CD4-positive, alpha-beta memory T cell (primary cell): ENCODE results near the gene MAP3K3. TPM values are rescaled to one million over a fixed set of nuclear protein-coding genes. Genes with fewer than 3 reads are reported as not detected.

ENCODE experiments used
- CTCF ChIA-PET: fragments of 350-600 bp; sonication (Branson Sonifier 250); formaldehyde crosslinking; loops from one replicate; lab custom pipeline; 2021; ENCODE audit warnings: inconsistent platforms; ENCODE audit not compliant: partially characterized antibody; lab: Charles Lee
- POLR2A ChIA-PET: fragments of 350-600 bp; sonication (Branson Sonifier 250); formaldehyde crosslinking; loops from one replicate; lab custom pipeline; 2021; ENCODE audit not compliant: partially characterized antibody; lab: Charles Lee
- DNase-seq, 5 donors: peaks; one replicate each; pipeline versions ENCODE4 v3.0.0 to v3.0.0-alpha.2; 2020 to 2022; ENCODE audit warnings: mixed read lengths in 1 of 5
- H3K27ac ChIP-seq: one replicate; pipeline ENCODE4 v1.7.0; 2013; ENCODE audit warnings: low read depth, low read length
- H3K27me3 ChIP-seq: 2 replicates; pipeline ENCODE4 v1.7.0; 2013; ENCODE audit warnings: mild to moderate bottlenecking, low read length, moderate library complexity; ENCODE audit not compliant: insufficient read depth
- H3K36me3 ChIP-seq: 2 replicates; pipeline ENCODE4 v1.7.0; 2013; ENCODE audit warnings: mild to moderate bottlenecking, low read length, moderate library complexity; ENCODE audit not compliant: insufficient read depth
- H3K4me1 ChIP-seq: 2 replicates; pipeline ENCODE4 v1.7.0; 2013; ENCODE audit warnings: mild to moderate bottlenecking, low read length, moderate library complexity; ENCODE audit not compliant: insufficient read depth
- H3K4me3 ChIP-seq, 2 donors: one replicate each; pipeline ENCODE4 v1.7.0; 2013; ENCODE audit warnings: low read length in 2 of 2, mild to moderate bottlenecking in 1 of 2
- H3K9me3 ChIP-seq, 2 donors: one replicate each; pipeline ENCODE4 v1.7.0; 2013; ENCODE audit warnings: low read length in 2 of 2, control low read depth in 1 of 2; ENCODE audit not compliant: control insufficient read depth in 1 of 2
- H3K27ac Mint-ChIP-seq, 7 donors: one replicate each; pipeline ENCODE4 v1.8.0; 2020 to 2021; ENCODE audit warnings: mixed read lengths in 7 of 7, mild to moderate bottlenecking in 6 of 7, inconsistent platforms in 3 of 7, moderate library complexity in 3 of 7
- H3K27me3 Mint-ChIP-seq, 2 donors: one replicate each; pipeline ENCODE4 v1.8.0; 2020 to 2021; ENCODE audit warnings: mixed read lengths in 2 of 2
- H3K36me3 Mint-ChIP-seq, 2 donors: one replicate each; pipeline ENCODE4 v1.8.0; 2020 to 2021; ENCODE audit warnings: mixed read lengths in 2 of 2, inconsistent platforms in 1 of 2, mild to moderate bottlenecking in 1 of 2
- H3K4me1 Mint-ChIP-seq, 4 donors: one replicate each; pipeline ENCODE4 v1.8.0; 2020 to 2021; ENCODE audit warnings: mixed read lengths in 4 of 4, mild to moderate bottlenecking in 1 of 4
- H3K4me3 Mint-ChIP-seq, 8 donors: one replicate each; pipeline ENCODE4 v1.8.0; 2020 to 2021; ENCODE audit warnings: mixed read lengths in 8 of 8, mild to moderate bottlenecking in 7 of 8, moderate library complexity in 6 of 8, inconsistent platforms in 3 of 8
- H3K9me3 Mint-ChIP-seq, 8 donors: one replicate each; pipeline ENCODE4 v1.8.0; 2020 to 2021; ENCODE audit warnings: mixed read lengths in 8 of 8, mild to moderate bottlenecking in 5 of 8, inconsistent platforms in 3 of 8, moderate library complexity in 1 of 8
- intact Hi-C: fragments of 100-400 bp; cut with micrococcal nuclease; formaldehyde crosslinking; loops from one replicate; pipeline ENCODE4 v1.15.1; 2023
- polyA plus RNA-seq, 2 donors: library from polyadenylated mRNA; unstranded; fragments of 300-500 nt; fragmentation: Illumina TruSeq; gene quantifications; one replicate each; pipeline ENCODE4 v1.2.3, GENCODE V29; 2021
- total RNA-seq, 2 experiments: library from RNA; stranded (reverse); gene quantifications; one replicate each; pipeline ENCODE4 v1.2.3, GENCODE V29; 2021

The MAP3K3 gene
- total and polyA plus RNA-seq, 4 experiments from 2014 or later, result 29.5 to 98.8 (median 74.7) TPM

- DNase-seq, result no peak
- Mint-ChIP-seq H3K36me3 (peaks cover 38 to 59% of the 10 kb centered on the region in 2 donors), H3K27me3 (no peaks in the 10 kb centered on the region), H3K27ac (peak overlapping the region in 2 of 7 donors; percentile 10 to 42), H3K4me3 (no peak overlapping the region), H3K9me3 (no peaks in the 10 kb centered on the region), H3K4me1 (peaks cover 12 to 23% (median 16%) of the 10 kb centered on the region in 4 donors)
- Histone ChIP-seq H3K36me3 (peaks cover 26% of the 10 kb centered on the region), H3K9me3 (no peaks in the 10 kb centered on the region), H3K27me3 (no peaks in the 10 kb centered on the region), H3K4me3 (no peak overlapping the region), H3K27ac (no peak overlapping the region), H3K4me1 (peaks cover 8% of the 10 kb centered on the region)
- CTCF ChIA-PET, result no interaction called here
- intact Hi-C loops, result no loop called here
- POLR2A ChIA-PET, result interaction anchor here (1.2 to 2.4 kb wide), 3 partner anchors 13 to 49 kb away, joined by 3 to 6 read pairs (median 3); partner anchors contain the start of gene MAP3K3
These were observed 24.2 kb downstream of the MAP3K3 start for GRCh38 chr17:63646488-63646806.

- Histone ChIP-seq H3K4me3 (no peak overlapping the region), H3K36me3 (peaks cover 26% of the 10 kb centered on the region), H3K4me1 (peaks cover 8% of the 10 kb centered on the region), H3K27ac (no peak overlapping the region), H3K27me3 (no peaks in the 10 kb centered on the region), H3K9me3 (no peaks in the 10 kb centered on the region)
- Mint-ChIP-seq H3K27me3 (no peaks in the 10 kb centered on the region), H3K36me3 (peaks cover 37 to 58% of the 10 kb centered on the region in 2 donors), H3K27ac (peak overlapping the region in 2 of 7 donors; percentile 8 to 46), H3K9me3 (no peaks in the 10 kb centered on the region), H3K4me3 (no peak overlapping the region), H3K4me1 (peaks cover 12 to 23% (median 16%) of the 10 kb centered on the region in 4 donors)
- ChIA-PET POLR2A (interaction anchor here (1.2 to 2.4 kb wide), 2 partner anchors 13 to 48 kb away, joined by 3 to 6 read pairs; no protein-coding TSS in a partner anchor), CTCF (no interaction called here)
- intact Hi-C loops, result no loop called here
- no peak for DNase-seq
These were observed 25.0 kb downstream of the MAP3K3 start for GRCh38 chr17:63647065-63647725.

GRCh38 chr17:63647936-63648335 lies 25.7 kb downstream of the MAP3K3 start:
- intact Hi-C loops, result no loop called here
- peaks cover 8% of the 10 kb centered on the region for H3K4me1 ChIP-seq
- Mint-ChIP-seq H3K4me1 (peaks cover 12 to 23% (median 16%) of the 10 kb centered on the region in 4 donors), H3K27me3 (no peaks in the 10 kb centered on the region), H3K4me3 (no peak overlapping the region), H3K9me3 (no peaks in the 10 kb centered on the region), H3K27ac (peak overlapping the region in 2 of 7 donors; percentile 17 to 72), H3K36me3 (peaks cover 43 to 63% of the 10 kb centered on the region in 2 donors)
- CTCF ChIA-PET, result interaction anchor here (1.6 kb wide), 1 partner anchor 64 kb away, joined by 4 read pairs; no protein-coding TSS in a partner anchor
- POLR2A ChIA-PET, result interaction anchor here (2.4 kb wide), 1 partner anchor 47 kb away, joined by 6 read pairs; no protein-coding TSS in a partner anchor
- no peak overlapping the region for H3K4me3 ChIP-seq
- no peak overlapping the region for H3K27ac ChIP-seq
- H3K27me3 ChIP-seq, result no peaks in the 10 kb centered on the region
- H3K9me3 ChIP-seq, result no peaks in the 10 kb centered on the region
- peaks cover 32% of the 10 kb centered on the region for H3K36me3 ChIP-seq
- DNase-seq, result no peak

DNA sequence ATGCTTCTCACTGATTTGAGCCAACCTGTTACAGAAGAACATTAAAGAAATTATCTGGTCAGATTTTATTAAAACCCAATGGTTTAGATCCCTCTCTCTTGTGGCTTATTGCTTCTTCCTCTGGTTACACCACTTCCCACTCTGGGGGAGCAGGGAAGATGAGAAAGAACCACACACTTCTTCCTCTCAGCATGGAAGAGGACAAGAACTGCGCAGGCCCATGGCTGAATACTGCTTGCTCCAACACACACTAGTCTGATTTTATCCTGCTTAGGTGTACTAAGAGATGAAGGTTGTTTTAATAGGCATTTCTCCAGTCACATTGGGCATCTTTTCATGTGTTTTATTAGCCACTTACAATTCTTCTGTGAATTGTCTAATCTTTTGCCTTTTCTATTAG lies 27.6 kb downstream of the MAP3K3 start:
- Histone ChIP-seq H3K36me3 (peaks cover 36% of the 10 kb centered on the region), H3K27ac (no peak overlapping the region), H3K4me1 (peaks cover 8% of the 10 kb centered on the region), H3K9me3 (no peaks in the 10 kb centered on the region), H3K27me3 (no peaks in the 10 kb centered on the region), H3K4me3 (no peak overlapping the region)
- ChIA-PET POLR2A (no interaction called here), CTCF (interaction anchor here (0.6 kb wide), 1 partner anchor 134 kb away, joined by 3 read pairs; no protein-coding TSS in a partner anchor)
- Mint-ChIP-seq H3K4me3 (peak overlapping the region in 1 of 8 donors; percentile 20), H3K4me1 (peaks cover 12 to 23% (median 16%) of the 10 kb centered on the region in 4 donors), H3K36me3 (peaks cover 54 to 69% of the 10 kb centered on the region in 2 donors), H3K27ac (peak overlapping the region in 2 of 7 donors; percentile 44 to 70), H3K27me3 (no peaks in the 10 kb centered on the region), H3K9me3 (no peaks in the 10 kb centered on the region)
- no peak for DNase-seq
- intact Hi-C loops, result no loop called here

DNA sequence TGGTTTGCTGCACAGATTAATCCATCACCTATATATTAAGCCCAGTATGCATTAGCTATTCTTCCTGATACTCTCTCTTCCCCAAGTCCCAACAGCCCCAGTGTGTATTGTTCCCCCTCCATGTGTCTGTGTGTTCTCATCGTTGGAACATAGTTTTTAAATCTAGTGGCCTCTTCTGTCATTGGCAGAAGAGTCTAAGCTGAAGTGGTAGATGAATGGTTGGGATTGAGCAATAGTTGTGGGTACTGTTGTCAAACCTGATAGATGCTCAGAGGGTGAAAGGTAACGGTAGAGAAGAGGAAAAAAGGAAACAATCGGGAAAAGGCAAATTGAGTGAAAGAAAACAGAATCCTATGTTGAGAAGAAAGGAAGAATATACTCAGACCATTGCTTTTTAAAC lies 29.9 kb downstream of the MAP3K3 start:
- H3K4me3 Mint-ChIP-seq, result no peak overlapping the region
- no peaks in the 10 kb centered on the region for H3K27me3 Mint-ChIP-seq
- peaks cover 43 to 56% of the 10 kb centered on the region in 2 donors for H3K36me3 Mint-ChIP-seq

DNA sequence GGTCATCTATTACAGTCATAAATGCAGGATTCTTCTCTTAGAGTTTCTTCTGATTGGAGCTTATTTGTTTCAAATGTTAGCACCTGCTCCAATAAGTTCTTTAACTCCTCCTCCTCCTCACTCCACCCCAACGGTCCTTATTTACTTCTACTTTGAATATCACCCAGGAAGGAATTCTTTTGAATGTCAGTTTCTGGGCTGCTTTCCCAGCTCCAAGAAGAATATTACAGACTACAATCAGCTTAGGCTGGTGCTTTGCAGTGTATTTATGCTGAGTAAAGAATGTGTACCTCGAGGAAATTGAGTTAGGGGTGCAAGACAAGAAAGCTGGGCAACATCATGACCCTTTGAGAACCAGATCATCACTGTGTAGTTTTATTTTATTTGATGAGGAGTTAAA lies 30.8 kb downstream of the MAP3K3 start:
- DNase-seq, result no peak
- ChIA-PET CTCF (interaction anchor here (0.7 to 0.9 kb wide), 2 partner anchors 13 to 197 kb away, joined by 3 read pairs; no protein-coding TSS in a partner anchor), POLR2A (no interaction called here)
- Mint-ChIP-seq H3K9me3 (no peaks in the 10 kb centered on the region), H3K27me3 (no peaks in the 10 kb centered on the region), H3K27ac (peak overlapping the region in 3 of 7 donors; percentile 8 to 64 (median 39)), H3K4me1 (peaks cover 7 to 31% (median 15%) of the 10 kb centered on the region in 4 donors), H3K4me3 (no peak overlapping the region), H3K36me3 (peaks cover 45 to 57% of the 10 kb centered on the region in 2 donors)
- H3K4me3 ChIP-seq, result no peak overlapping the region
- peaks cover 8% of the 10 kb centered on the region for H3K4me1 ChIP-seq
- peaks cover 22% of the 10 kb centered on the region for H3K36me3 ChIP-seq
- no peaks in the 10 kb centered on the region for H3K27me3 ChIP-seq
- no peak overlapping the region for H3K27ac ChIP-seq
- H3K9me3 ChIP-seq, result no peaks in the 10 kb centered on the region
- intact Hi-C loops, result no loop called here

More for the DNA sequence above, 29.9 kb downstream of the MAP3K3 start:
- intact Hi-C loops, result no loop called here
- Histone ChIP-seq H3K27ac (no peak overlapping the region), H3K27me3 (no peaks in the 10 kb centered on the region), H3K4me1 (peaks cover 8% of the 10 kb centered on the region), H3K9me3 (no peaks in the 10 kb centered on the region), H3K36me3 (peaks cover 28% of the 10 kb centered on the region), H3K4me3 (no peak overlapping the region)
- CTCF ChIA-PET, result no interaction called here
- Mint-ChIP-seq H3K27ac (peak overlapping the region in 3 of 7 donors; percentile 6 to 10 (median 10)), H3K4me1 (peaks cover 11 to 29% (median 16%) of the 10 kb centered on the region in 4 donors), H3K9me3 (no peaks in the 10 kb centered on the region)
- POLR2A ChIA-PET, result no interaction called here
- DNase-seq, result no peak

GRCh38 chr17:63657786-63658185 lies 35.6 kb downstream of the MAP3K3 start:
- H3K36me3 Mint-ChIP-seq, result peaks cover 43 to 62% of the 10 kb centered on the region in 2 donors
- H3K27ac Mint-ChIP-seq, result peak overlapping the region in 1 of 7 donors; percentile 39
- Histone ChIP-seq H3K4me3 (no peak overlapping the region), H3K27ac (no peak overlapping the region), H3K4me1 (no peaks in the 10 kb centered on the region), H3K9me3 (no peaks in the 10 kb centered on the region), H3K27me3 (no peaks in the 10 kb centered on the region), H3K36me3 (peaks cover 27% of the 10 kb centered on the region)
- ChIA-PET POLR2A (no interaction called here), CTCF (no interaction called here)
- no peaks in the 10 kb centered on the region for H3K9me3 Mint-ChIP-seq
- no peak overlapping the region for H3K4me3 Mint-ChIP-seq
- no peak for DNase-seq
- peaks cover 0 to 13% (median 2%) of the 10 kb centered on the region in 4 donors for H3K4me1 Mint-ChIP-seq
- H3K27me3 Mint-ChIP-seq, result no peaks in the 10 kb centered on the region
- intact Hi-C loops, result no loop called here
